ENCODE results near the gene IARS2.

- TF ChIP-seq CTCF (IDR thresholded peaks at IDR 0.05; ENCODE audit: low read depth, low read length) (peak; percentile 84), EZH2phosphoT487 (IDR thresholded peaks at IDR 0.05; ENCODE audit: low read depth) (no peak)
Measured at GRCh38 chr1:220113136-220113695, 19.3 kb downstream of the IARS2 start.
